Astrocyte of the spinal cord (primary cell): ENCODE results near the gene ATP6V0C.
A peak's percentile ranks its signal among the peaks of the same experiment; 100 is the strongest.
"Not testable (repeated sequence)": the region's sequence is repeated elsewhere in the genome, so short reads cannot be mapped to it uniquely, and the experiment has no call there.

ENCODE experiments used
- DNase-seq: peaks from one replicate; pipeline ENCODE4 v3.0.0; 2011; ENCODE audit warnings: low read depth, low spot score
- H3K4me3 ChIP-seq: 2 replicates; pipeline ENCODE4 v1.5.1; 2011; ENCODE audit warnings: low read depth, mild to moderate bottlenecking, low read length, moderate library complexity
- CTCF ChIP-seq: IDR thresholded peaks from 2 replicates; pipeline ENCODE4 v1.5.1; 2012; ENCODE audit warnings: low read depth, mild to moderate bottlenecking, low read length, inconsistent platforms
- in situ Hi-C: cut with HindIII; loops from 2 replicates; pipeline ENCODE4 v1.10.0; 2017; ENCODE audit warnings: low sequenced_read_pairs

Gene ATP6V0C

GRCh38 chr16:2551420-2551889 is 37.7 kb downstream of the ATP6V0C start:
- not testable (repeated sequence) for H3K4me3 ChIP-seq

GRCh38 chr16:2554709-2555425 is 41.1 kb downstream of the ATP6V0C start:
- DNase-seq, H3K4me3 ChIP-seq, in situ Hi-C loops: not testable (repeated sequence)

More at GRCh38 chr16:2551420-2551889, 37.7 kb downstream of the ATP6V0C start:
- DNase-seq, in situ Hi-C loops: not testable (repeated sequence)
- TF ChIP-seq CTCF = peak; percentile 9

GRCh38 chr16:2557150-2557549 is 43.4 kb downstream of the ATP6V0C start:
- DNase-seq, in situ Hi-C loops, H3K4me3 ChIP-seq: not testable (repeated sequence)

GRCh38 chr16:2560131-2560797 is 46.5 kb downstream of the ATP6V0C start:
- DNase-seq, in situ Hi-C loops, H3K4me3 ChIP-seq: not testable (repeated sequence)

- in situ Hi-C loops, DNase-seq, H3K4me3 ChIP-seq: not testable (repeated sequence)
- peak; percentile 43 for TF ChIP-seq CTCF
Measured at GRCh38 chr16:2560798-2561133, 47.0 kb downstream of the ATP6V0C start.

- in situ Hi-C loops, H3K4me3 ChIP-seq, DNase-seq: not testable (repeated sequence)
Measured at GRCh38 chr16:2567506-2567905, 53.8 kb downstream of the ATP6V0C start.

- H3K4me3 ChIP-seq, DNase-seq, in situ Hi-C loops: not testable (repeated sequence)
Measured at GRCh38 chr16:2568573-2568972, 54.8 kb downstream of the ATP6V0C start.
